Hepatocyte (in vitro differentiated cells): Measurements from ENCODE around the gene TBC1D8.

Source experiments
- CTCF ChIP-seq: fragments of 200-600 bp; sonication (generic); IDR thresholded peaks from 2 replicates; pipeline ENCODE4 v1.5.1; 2016; ENCODE audit warnings: antibody characterized with exemption, mild to moderate bottlenecking; ENCODE audit not compliant: poor library complexity
- EZH2 ChIP-seq: fragments of 200-600 bp; sonication (generic); IDR thresholded peaks from 2 replicates; pipeline ENCODE4 v1.6.1; 2016; ENCODE audit warnings: antibody characterized with exemption, mild to moderate bottlenecking, borderline replicate concordance

- TF ChIP-seq CTCF = no peak
- no peak for TF ChIP-seq EZH2
Observed at GRCh38 chr2:100975521-100975785, 175.7 kb downstream of the TBC1D8 start.
